Activated CD8-positive, alpha-beta memory T cell treated with anti-CD3 and anti-CD28 coated beads for 36 hours (primary cell): ENCODE data around the gene GAB2. TPM values are rescaled to one million over a fixed set of nuclear protein-coding genes. Genes with fewer than 3 reads are reported as not detected.

Experiments used
- CTCF ChIA-PET: fragments of 350-600 bp; sonication (Branson Sonifier 250); formaldehyde crosslinking; loops from one replicate; lab custom pipeline; 2021; ENCODE audit warnings: antibody characterized with exemption; lab: Charles Lee
- POLR2A ChIA-PET: fragments of 350-600 bp; sonication (Branson Sonifier 250); formaldehyde crosslinking; loops from one replicate; lab custom pipeline; 2021; ENCODE audit warnings: antibody characterized with exemption; lab: Charles Lee
- total RNA-seq, 2 experiments: library from RNA; stranded (reverse); gene quantifications; one replicate each; pipeline ENCODE4 v1.2.3, GENCODE V29; 2021

The GAB2 gene
- total RNA-seq, 2 experiments from 2014 or later, result 2.6 to 2.9 TPM

DNA sequence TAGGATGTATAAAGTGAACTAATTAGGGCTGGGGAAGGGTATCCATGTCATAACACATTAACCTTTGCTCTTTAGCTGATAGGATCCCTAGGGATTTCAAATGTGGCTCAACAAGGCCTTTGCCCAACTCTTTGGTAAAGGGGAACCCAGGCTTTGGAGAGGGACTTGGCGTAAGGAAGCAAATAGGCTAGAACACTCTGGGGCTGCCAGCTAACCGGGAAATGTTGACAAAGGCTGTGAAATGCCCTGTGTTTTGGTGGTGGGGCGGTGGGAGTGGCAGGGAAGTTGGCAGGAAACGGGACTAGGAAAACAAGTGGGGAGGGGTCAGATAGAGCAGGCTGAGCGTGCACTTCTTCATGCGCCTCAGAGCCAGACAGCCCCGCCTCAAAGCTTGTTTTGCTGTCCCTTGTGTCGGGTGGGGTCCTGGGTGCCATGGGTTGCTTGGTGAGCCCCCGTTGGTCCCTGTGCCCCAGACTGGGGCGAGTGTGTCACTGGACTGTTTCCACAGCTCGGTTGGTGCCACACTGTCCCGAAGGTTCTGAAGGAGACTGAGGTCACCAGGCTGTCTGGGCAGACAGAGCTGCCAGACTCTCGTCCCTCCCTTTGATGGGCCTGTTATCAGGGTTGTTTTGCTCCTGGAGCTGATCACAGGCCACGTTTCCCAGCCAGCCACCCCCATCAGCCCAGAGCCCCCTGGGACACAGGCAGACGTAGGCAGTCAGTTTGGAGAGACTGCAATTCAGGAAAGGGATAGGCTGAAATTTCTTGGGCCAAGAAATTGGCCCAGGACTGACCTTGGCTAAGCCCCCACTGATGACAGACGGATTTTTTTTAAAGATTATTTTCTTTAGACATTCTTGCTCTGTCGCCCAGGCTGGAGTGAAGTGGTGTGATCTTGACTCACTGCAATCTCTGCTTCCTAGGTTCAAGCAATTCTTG lies 248.8 kb downstream of the GAB2 start:
- ChIA-PET POLR2A (no interaction called here), CTCF (no interaction called here)

DNA sequence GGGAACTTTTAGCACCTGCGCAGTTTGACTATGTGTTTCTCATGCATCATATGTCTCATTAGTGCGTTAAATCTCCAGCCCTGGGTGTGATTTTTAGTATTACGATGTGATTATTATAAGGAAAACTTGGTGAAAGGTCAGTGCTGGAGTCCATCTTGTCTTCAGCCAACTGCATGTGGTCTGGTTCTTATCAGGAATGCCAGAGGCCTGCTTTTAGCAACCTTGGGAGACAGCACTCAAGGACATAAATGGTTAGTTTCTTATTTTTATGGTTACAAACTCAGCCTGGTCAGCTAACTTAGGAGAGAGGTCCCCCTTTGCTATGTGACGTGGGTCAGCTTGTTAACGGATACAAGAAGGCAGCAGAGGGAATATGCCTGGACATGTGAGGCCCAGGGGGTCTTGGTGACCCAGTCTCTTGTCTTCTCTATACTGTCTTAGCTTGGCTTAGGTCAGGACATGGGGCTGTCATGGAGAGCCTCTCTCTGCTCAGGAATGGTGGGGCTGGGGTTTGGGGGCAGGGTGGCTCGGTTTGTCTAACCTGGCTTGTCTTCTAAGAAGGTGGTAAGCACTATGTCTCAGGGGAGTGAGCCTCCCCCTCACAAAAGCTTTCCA lies 250.7 kb downstream of the GAB2 start:
- CTCF ChIA-PET, result interaction anchor here (0.5 kb wide), 2 partner anchors 25 to 462 kb away, joined by 3 read pairs; no protein-coding TSS in a partner anchor
- POLR2A ChIA-PET, result no interaction called here

Other genes with a start within 250 kb of the GAB2 start
- gene KCTD21, start 229.2 kb downstream of the GAB2 start, total RNA-seq, result 1 to 10 TPM; 3.9 to 4.9 TPM
- gene USP35, start 228.9 kb downstream of the GAB2 start, total RNA-seq, result 1 to 10 TPM; 4.5 to 5.5 TPM
- 10 to 100 TPM; 27.5 to 29.6 TPM for gene NARS2, start 157.0 kb upstream of the GAB2 start, total RNA-seq